HG03469 (cell line): ENCODE measurements around the gene HPD.

Experiments
- ATAC-seq: cut with Tn5 transposase; IDR thresholded peaks from one replicate; pipeline ENCODE4 v1.9.1; 2021; ENCODE audit warnings: mild to moderate bottlenecking, moderate library complexity, moderate number of reproducible peaks; ENCODE audit not compliant: unreplicated experiment

The HPD gene

GRCh38 chr12:121812320-121812871 lies 46.3 kb downstream of the HPD start:
- ATAC-seq: peak; percentile 8

- peak; percentile 63 for ATAC-seq
These were observed 47.0 kb downstream of the HPD start for GRCh38 chr12:121811434-121812319.

GRCh38 chr12:121810833-121811433 lies 47.7 kb downstream of the HPD start:
- no peak for ATAC-seq

- no peak for ATAC-seq
These were observed 48.3 kb downstream of the HPD start for GRCh38 chr12:121810234-121810817.

- no peak for ATAC-seq
These were observed 48.9 kb downstream of the HPD start for GRCh38 chr12:121809712-121810116.

- ATAC-seq: no peak
These were observed 50.0 kb downstream of the HPD start for GRCh38 chr12:121808623-121809022.

GRCh38 chr12:121807642-121808347 lies 50.9 kb downstream of the HPD start:
- no peak for ATAC-seq

- ATAC-seq: no peak
These were observed 51.9 kb downstream of the HPD start for GRCh38 chr12:121806546-121807423.

- no peak for ATAC-seq
These were observed 52.6 kb downstream of the HPD start for GRCh38 chr12:121806009-121806545.

- no peak for ATAC-seq
These were observed 53.3 kb downstream of the HPD start for GRCh38 chr12:121805171-121806008.

- no peak for ATAC-seq
These were observed 54.1 kb downstream of the HPD start for GRCh38 chr12:121804417-121805111.

- ATAC-seq: no peak
These were observed 54.7 kb downstream of the HPD start, which contains the start of gene SETD1B for GRCh38 chr12:121803861-121804416. Gene SETD1B, plus strand, starts transcription at chr12:121804009. Its CDS starts 729 bp downstream, at chr12:121804738.

GRCh38 chr12:121802843-121803698 lies 55.6 kb downstream of the HPD start:
- ATAC-seq: no peak

- ATAC-seq: no peak
These were observed 56.2 kb downstream of the HPD start for GRCh38 chr12:121802485-121802842.

GRCh38 chr12:121801595-121802484 lies 56.8 kb downstream of the HPD start:
- ATAC-seq: no peak
